ENCODE data around the gene AKAP9. TPM values are rescaled to one million over a fixed set of nuclear protein-coding genes. Genes with fewer than 3 reads are reported as not detected.
A peak's percentile ranks its signal among the peaks of the same experiment; 100 is the strongest.
"Not testable (repeated sequence)": the region's sequence is repeated elsewhere in the genome, so short reads cannot be mapped to it uniquely, and the experiment has no call there.

The AKAP9 gene
- total and polyA plus RNA-seq, 12 donors: 22.7 to 122 (median 54.0) TPM

- H3K4me3 ChIP-seq: no peak overlapping the region
- intact Hi-C loops (cut with DNase I): no loop called here
- DNase-seq: no peak
- WGBS, 4 donors: 76 to 93% (median 84%) methylated on average over 3 of the region's 3 CpGs
- no peaks in the 10 kb centered on the region for H3K36me3 ChIP-seq (replicated peaks in 1 of 2)
- TF ChIP-seq POLR2A (IDR thresholded peaks at IDR 0.05) (no peak), CTCF (IDR thresholded peaks at IDR 0.05) (no peak)
- no peak overlapping the region for H3K27ac ChIP-seq
- H3K4me1 ChIP-seq (replicated peaks in 1 of 2): no peaks in the 10 kb centered on the region
- H3K9me3 ChIP-seq (replicated peaks in 1 of 3): no peaks in the 10 kb centered on the region
- no peaks in the 10 kb centered on the region for H3K27me3 ChIP-seq
Observed at GRCh38 chr7:91929463-91929862, 11.2 kb upstream of the AKAP9 start.

- WGBS, 4 donors: 1 to 2% (median 1%) methylated on average over 10 to 12 of the region's 12 CpGs
Observed at GRCh38 chr7:91940171-91940570, 491 bp upstream of the AKAP9 start.

GRCh38 chr7:91941450-91941849 is 788 bp downstream of the AKAP9 start:
- H3K27me3 ChIP-seq: no peaks in the 10 kb centered on the region
- peak overlapping the region; percentile 75 to 98 (median 91) for H3K27ac ChIP-seq
- DNase-seq: peak in 6 of 7 donors; percentile 25 to 67 (median 38)
- H3K4me3 ChIP-seq: peak overlapping the region in 3 of 4 donors; percentile 66 to 94 (median 77)
- no peaks in the 10 kb centered on the region for H3K36me3 ChIP-seq (replicated peaks in 1 of 2)
- intact Hi-C loops (cut with DNase I): no loop called here
- 0 to 2% (median 1%) methylated on average over 7 of the region's 7 CpGs for WGBS, 4 donors
- no peaks in the 10 kb centered on the region for H3K9me3 ChIP-seq (replicated peaks in 1 of 3)
- TF ChIP-seq CTCF (IDR thresholded peaks at IDR 0.05): no peak
- no peak for TF ChIP-seq POLR2A (IDR thresholded peaks at IDR 0.05)
- peaks cover 21 to 47% of the 10 kb centered on the region in 2 donors for H3K4me1 ChIP-seq (replicated peaks in 1 of 2)

More at GRCh38 chr7:91940171-91940570, 491 bp upstream of the AKAP9 start:
- Histone ChIP-seq H3K4me1 (replicated peaks in 1 of 2) (peaks cover 10 to 34% of the 10 kb centered on the region in 2 donors), H3K9me3 (replicated peaks in 1 of 3) (no peaks in the 10 kb centered on the region), H3K27me3 (no peaks in the 10 kb centered on the region), H3K36me3 (replicated peaks in 1 of 2) (no peaks in the 10 kb centered on the region), H3K27ac (peak overlapping the region; percentile 75 to 98 (median 91)), H3K4me3 (peak overlapping the region; percentile 12 to 94 (median 72))
- TF ChIP-seq CTCF (IDR thresholded peaks at IDR 0.05) (no peak), POLR2A (IDR thresholded peaks at IDR 0.05) (no peak)
- intact Hi-C loops (cut with DNase I): no loop called here
- peak in 5 of 7 donors; percentile 26 to 46 (median 40) for DNase-seq

GRCh38 chr7:91942312-91942711 is 1.6 kb downstream of the AKAP9 start:
- TF ChIP-seq POLR2A (IDR thresholded peaks at IDR 0.05) (no peak), CTCF (IDR thresholded peaks at IDR 0.05) (no peak)
- no peak for DNase-seq
- Histone ChIP-seq H3K27me3 (no peaks in the 10 kb centered on the region), H3K4me3 (peak overlapping the region in 2 of 4 donors; percentile 66 to 94), H3K4me1 (replicated peaks in 1 of 2) (peaks cover 21 to 52% of the 10 kb centered on the region in 2 donors), H3K36me3 (replicated peaks in 1 of 2) (no peaks in the 10 kb centered on the region), H3K27ac (peak overlapping the region in 1 of 5 donors; percentile 95), H3K9me3 (replicated peaks in 1 of 3) (no peaks in the 10 kb centered on the region)
- 41 to 62% (median 55%) methylated on average over 2 of the region's 2 CpGs for WGBS, 4 donors
- intact Hi-C loops (cut with DNase I): no loop called here

GRCh38 chr7:91944970-91945369 is 4.3 kb downstream of the AKAP9 start:
- intact Hi-C loops (cut with DNase I); H3K27me3 ChIP-seq; H3K9me3 ChIP-seq (replicated peaks in 1 of 3); DNase-seq; H3K36me3 ChIP-seq (replicated peaks in 1 of 2): not testable (repeated sequence)
- H3K4me1 ChIP-seq (replicated peaks in 1 of 2): peaks cover 21 to 52% of the 10 kb centered on the region in 2 donors
- peak overlapping the region in 1 of 4 donors; percentile 18 for H3K4me3 ChIP-seq
- WGBS, 4 donors: 91 to 97% (median 96%) methylated on average over 5 of the region's 5 CpGs
- H3K27ac ChIP-seq: peak overlapping the region; percentile 26 to 76 (median 58)
